ENCODE data around the gene ARHGAP10.

ARHGAP10 gene

GRCh38 chr4:148071009-148071408, 339.1 kb downstream of the ARHGAP10 start:
- DNase-seq (ENCODE audit: low read depth) = no peak
- no peak overlapping the region for H3K4me3 ChIP-seq (ENCODE audit: low read depth, low read length)
- no peak for TF ChIP-seq CTCF (IDR thresholded peaks at IDR 0.05; ENCODE audit: low read depth, low read length, missing control alignments)

- TF ChIP-seq CTCF (IDR thresholded peaks at IDR 0.05; ENCODE audit: low read depth, low read length, missing control alignments) = no peak
- no peak overlapping the region for H3K4me3 ChIP-seq (ENCODE audit: low read depth, low read length)
- no peak for DNase-seq (ENCODE audit: low read depth)
These were observed 340.9 kb downstream of the ARHGAP10 start for GRCh38 chr4:148072789-148073188.

- TF ChIP-seq CTCF (IDR thresholded peaks at IDR 0.05; ENCODE audit: low read depth, low read length, missing control alignments) = no peak
- DNase-seq (ENCODE audit: low read depth) = no peak
- no peak overlapping the region for H3K4me3 ChIP-seq (ENCODE audit: low read depth, low read length)
These were observed 341.5 kb downstream of the ARHGAP10 start for GRCh38 chr4:148073349-148073748.

GRCh38 chr4:148074462-148074861, 342.6 kb downstream of the ARHGAP10 start:
- TF ChIP-seq CTCF (IDR thresholded peaks at IDR 0.05; ENCODE audit: low read depth, low read length, missing control alignments) = no peak
- no peak overlapping the region for H3K4me3 ChIP-seq (ENCODE audit: low read depth, low read length)
- no peak for DNase-seq (ENCODE audit: low read depth)

- no peak for DNase-seq (ENCODE audit: low read depth)
- H3K4me3 ChIP-seq (ENCODE audit: low read depth, low read length) = no peak overlapping the region
- no peak for TF ChIP-seq CTCF (IDR thresholded peaks at IDR 0.05; ENCODE audit: low read depth, low read length, missing control alignments)
These were observed 343.6 kb downstream of the ARHGAP10 start for GRCh38 chr4:148075438-148075837.

- DNase-seq (ENCODE audit: low read depth) = no peak
- H3K4me3 ChIP-seq (ENCODE audit: low read depth, low read length) = no peak overlapping the region
- TF ChIP-seq CTCF (IDR thresholded peaks at IDR 0.05; ENCODE audit: low read depth, low read length, missing control alignments) = no peak
These were observed 345.1 kb downstream of the ARHGAP10 start for GRCh38 chr4:148076964-148077363.

GRCh38 chr4:148077581-148077980, 345.7 kb downstream of the ARHGAP10 start:
- no peak for TF ChIP-seq CTCF (IDR thresholded peaks at IDR 0.05; ENCODE audit: low read depth, low read length, missing control alignments)
- no peak overlapping the region for H3K4me3 ChIP-seq (ENCODE audit: low read depth, low read length)
- DNase-seq (ENCODE audit: low read depth) = no peak
